Measurements from ENCODE around the gene ELFN1.

ELFN1 gene

DNA sequence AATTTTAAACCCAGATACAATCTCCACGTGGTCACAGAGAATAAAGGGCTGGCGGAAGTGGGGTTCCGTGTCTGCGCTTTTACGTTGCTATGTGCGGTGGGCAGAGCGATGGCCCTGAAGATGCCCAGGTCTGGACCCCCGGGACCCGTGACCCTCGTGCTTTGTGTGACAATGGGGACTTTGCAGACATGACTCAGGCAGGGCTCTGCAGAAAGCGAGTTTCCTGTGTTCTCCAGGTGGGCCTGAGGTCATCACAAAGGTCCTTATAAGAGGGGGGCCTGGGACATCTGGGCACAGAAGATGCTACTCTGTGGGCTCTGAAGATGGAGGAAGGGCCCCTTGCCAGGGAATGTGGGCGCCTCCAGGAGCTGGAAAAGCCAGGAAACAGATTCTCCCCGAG, 95.3 kb downstream of the ELFN1 start:
- TF ChIP-seq POLR2AphosphoS5 (IDR thresholded peaks at IDR 0.05; ENCODE audit: low read depth, low read length) = no peak
- no peak for TF ChIP-seq TAF1 (IDR thresholded peaks at IDR 0.05; ENCODE audit: borderline replicate concordance, low read depth, low read length)
- no peak for TF ChIP-seq POLR2A (IDR thresholded peaks at IDR 0.05; ENCODE audit: low read depth, low read length)
- no peak for FAIRE-seq
- DNase-seq (ENCODE audit: insufficient read length) = no peak

GRCh38 chr7:1767524-1767923, 97.4 kb downstream of the ELFN1 start:
- FAIRE-seq (no peak), DNase-seq (ENCODE audit: insufficient read length) (no peak)

GRCh38 chr7:1768832-1769231, 98.8 kb downstream of the ELFN1 start:
- no peak for DNase-seq (ENCODE audit: insufficient read length)

More at GRCh38 chr7:1767524-1767923, 97.4 kb downstream of the ELFN1 start:
- TF ChIP-seq POLR2A (IDR thresholded peaks at IDR 0.05; ENCODE audit: low read depth, low read length) (no peak), TAF1 (IDR thresholded peaks at IDR 0.05; ENCODE audit: borderline replicate concordance, low read depth, low read length) (no peak), POLR2AphosphoS5 (IDR thresholded peaks at IDR 0.05; ENCODE audit: low read depth, low read length) (no peak)

DNA sequence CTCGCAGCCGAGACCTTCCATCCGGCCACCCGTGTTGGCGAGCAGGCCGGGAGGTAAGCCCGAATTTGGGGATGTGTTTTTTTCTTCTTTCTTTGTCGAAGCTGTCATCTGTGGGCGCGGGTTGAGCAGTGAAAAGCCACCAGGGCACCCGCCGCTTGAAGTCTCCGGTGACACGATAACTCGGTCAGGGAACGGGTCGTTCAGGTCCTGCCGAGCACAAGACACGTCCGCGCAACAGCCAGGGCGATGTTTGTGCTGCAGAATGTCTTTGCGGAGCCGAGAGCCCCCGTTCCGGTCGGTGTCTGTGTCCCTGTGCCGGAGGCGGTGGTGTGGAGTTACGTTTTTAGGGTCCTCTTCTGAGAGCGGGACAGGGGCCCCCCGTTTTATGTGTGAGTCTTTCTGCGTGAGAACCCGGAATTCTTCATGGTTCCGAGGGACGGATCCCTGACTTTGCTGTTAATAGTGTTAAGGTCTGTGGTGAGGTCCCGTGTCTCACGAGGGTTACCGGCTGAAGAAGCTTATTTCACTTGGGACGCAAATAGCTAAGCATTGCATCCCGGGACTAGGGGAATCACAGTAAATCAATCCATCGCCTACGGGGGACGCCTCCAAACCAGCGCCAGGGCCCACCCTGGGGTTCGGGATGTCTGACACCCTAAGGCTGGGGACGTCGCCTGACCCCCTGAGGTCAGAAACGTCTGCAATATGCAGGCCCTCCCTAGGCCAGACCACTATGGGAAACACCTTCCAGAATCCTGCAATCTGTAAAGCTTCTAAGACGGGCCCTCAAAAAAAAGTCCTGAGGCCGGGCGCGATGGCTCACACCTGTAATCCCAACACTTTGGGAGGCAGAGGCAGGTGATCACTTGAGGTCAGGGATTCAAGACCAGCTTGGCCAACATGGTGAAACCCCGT, 99.5 kb downstream of the ELFN1 start:
- FAIRE-seq (no peak), DNase-seq (ENCODE audit: insufficient read length) (no peak)
- TF ChIP-seq POLR2AphosphoS5 (IDR thresholded peaks at IDR 0.05; ENCODE audit: low read depth, low read length) = no peak
- TF ChIP-seq TAF1 (IDR thresholded peaks at IDR 0.05; ENCODE audit: borderline replicate concordance, low read depth, low read length) = no peak
- no peak for TF ChIP-seq POLR2A (IDR thresholded peaks at IDR 0.05; ENCODE audit: low read depth, low read length)

More at GRCh38 chr7:1768832-1769231, 98.8 kb downstream of the ELFN1 start:
- no peak for FAIRE-seq
- TF ChIP-seq TAF1 (IDR thresholded peaks at IDR 0.05; ENCODE audit: borderline replicate concordance, low read depth, low read length) (no peak), POLR2AphosphoS5 (IDR thresholded peaks at IDR 0.05; ENCODE audit: low read depth, low read length) (no peak)

- no peak for FAIRE-seq
- no peak for DNase-seq (ENCODE audit: insufficient read length)
- TF ChIP-seq POLR2AphosphoS5 (IDR thresholded peaks at IDR 0.05; ENCODE audit: low read depth, low read length) = no peak
- no peak for TF ChIP-seq TAF1 (IDR thresholded peaks at IDR 0.05; ENCODE audit: borderline replicate concordance, low read depth, low read length)
- no peak for TF ChIP-seq POLR2A (IDR thresholded peaks at IDR 0.05; ENCODE audit: low read depth, low read length)
These were observed 100.3 kb downstream of the ELFN1 start for GRCh38 chr7:1770331-1770730.

DNA sequence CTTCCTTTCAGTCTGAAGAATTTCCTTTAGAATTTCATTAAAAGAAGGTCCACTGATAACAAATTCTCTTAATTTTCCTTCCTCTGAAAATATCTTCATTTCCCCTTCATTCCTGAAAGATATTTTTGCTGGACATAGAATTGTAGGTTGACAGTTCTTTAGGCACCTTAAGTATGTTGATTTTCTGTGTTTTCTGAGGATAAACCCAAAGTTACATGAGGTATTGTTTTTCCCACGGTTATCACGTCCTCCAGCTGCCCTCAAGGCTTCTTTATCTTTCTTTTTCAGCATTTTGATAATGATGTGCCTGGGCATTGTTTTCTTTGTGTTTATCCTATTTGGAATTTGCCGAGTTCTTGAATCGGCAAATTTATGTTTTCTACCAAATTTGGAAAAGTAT, 105.3 kb downstream of the ELFN1 start:
- FAIRE-seq (no peak), DNase-seq (ENCODE audit: insufficient read length) (no peak)
- TF ChIP-seq POLR2AphosphoS5 (IDR thresholded peaks at IDR 0.05; ENCODE audit: low read depth, low read length) (no peak), POLR2A (IDR thresholded peaks at IDR 0.05; ENCODE audit: low read depth, low read length) (no peak), TAF1 (IDR thresholded peaks at IDR 0.05; ENCODE audit: borderline replicate concordance, low read depth, low read length) (no peak)

DNA sequence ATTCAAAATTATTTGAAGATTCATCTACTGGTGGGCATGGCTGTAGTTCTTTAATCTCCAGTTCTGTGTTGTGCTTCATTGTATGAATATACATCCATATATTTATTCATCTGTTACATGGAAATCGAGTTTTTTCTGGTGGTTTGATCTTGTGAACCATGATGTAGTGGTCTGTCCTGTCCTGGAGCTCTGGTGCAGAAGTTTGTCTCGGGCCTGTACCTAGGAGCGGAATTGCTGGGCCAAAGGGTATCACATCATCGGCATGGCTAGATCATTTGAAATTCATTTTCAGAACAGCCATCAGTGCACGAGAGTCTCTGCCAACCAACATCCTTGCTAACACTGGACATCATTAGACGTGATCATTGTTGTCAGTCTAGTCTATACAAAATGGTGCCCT, 107.0 kb downstream of the ELFN1 start:
- TF ChIP-seq POLR2A (IDR thresholded peaks at IDR 0.05; ENCODE audit: low read depth, low read length) (no peak), POLR2AphosphoS5 (IDR thresholded peaks at IDR 0.05; ENCODE audit: low read depth, low read length) (no peak), TAF1 (IDR thresholded peaks at IDR 0.05; ENCODE audit: borderline replicate concordance, low read depth, low read length) (no peak)
- FAIRE-seq (no peak), DNase-seq (ENCODE audit: insufficient read length) (no peak)

GRCh38 chr7:1779445-1779844, 109.4 kb downstream of the ELFN1 start:
- DNase-seq (ENCODE audit: insufficient read length) = no peak

DNA sequence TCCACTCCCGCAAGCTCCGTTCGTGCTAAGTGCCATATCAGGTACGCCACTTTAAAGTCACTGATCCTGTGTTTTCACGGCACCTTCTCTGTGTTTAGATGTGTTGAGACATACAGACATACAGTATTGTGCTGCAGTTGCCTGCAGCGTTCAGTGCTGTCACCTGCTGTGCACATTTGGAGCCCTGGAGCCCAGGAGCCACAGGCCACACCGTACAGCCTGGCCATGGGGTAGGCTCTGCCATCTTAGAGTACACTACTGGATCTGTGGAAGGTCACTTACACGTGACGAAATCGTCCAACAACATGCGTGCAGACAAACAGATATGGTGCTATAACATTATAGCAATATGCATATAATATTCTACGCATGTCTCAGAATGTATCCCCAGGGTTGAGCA, 111.3 kb downstream of the ELFN1 start:
- no peak for DNase-seq (ENCODE audit: insufficient read length)
- FAIRE-seq = no peak
- no peak for TF ChIP-seq TAF1 (IDR thresholded peaks at IDR 0.05; ENCODE audit: borderline replicate concordance, low read depth, low read length)
- TF ChIP-seq POLR2A (IDR thresholded peaks at IDR 0.05; ENCODE audit: low read depth, low read length) = no peak
- no peak for TF ChIP-seq POLR2AphosphoS5 (IDR thresholded peaks at IDR 0.05; ENCODE audit: low read depth, low read length)

More at GRCh38 chr7:1779445-1779844, 109.4 kb downstream of the ELFN1 start:
- no peak for TF ChIP-seq POLR2A (IDR thresholded peaks at IDR 0.05; ENCODE audit: low read depth, low read length)
- no peak for TF ChIP-seq POLR2AphosphoS5 (IDR thresholded peaks at IDR 0.05; ENCODE audit: low read depth, low read length)
- TF ChIP-seq TAF1 (IDR thresholded peaks at IDR 0.05; ENCODE audit: borderline replicate concordance, low read depth, low read length) = no peak
- FAIRE-seq = no peak

GRCh38 chr7:1785839-1786238, 115.8 kb downstream of the ELFN1 start:
- DNase-seq (ENCODE audit: insufficient read length) (no peak), FAIRE-seq (no peak)
- TF ChIP-seq POLR2AphosphoS5 (IDR thresholded peaks at IDR 0.05; ENCODE audit: low read depth, low read length) (no peak), TAF1 (IDR thresholded peaks at IDR 0.05; ENCODE audit: borderline replicate concordance, low read depth, low read length) (no peak), POLR2A (IDR thresholded peaks at IDR 0.05; ENCODE audit: low read depth, low read length) (no peak)

- TF ChIP-seq POLR2A (IDR thresholded peaks at IDR 0.05; ENCODE audit: low read depth, low read length) (no peak), TAF1 (IDR thresholded peaks at IDR 0.05; ENCODE audit: borderline replicate concordance, low read depth, low read length) (no peak), POLR2AphosphoS5 (IDR thresholded peaks at IDR 0.05; ENCODE audit: low read depth, low read length) (no peak)
- DNase-seq (ENCODE audit: insufficient read length) (no peak), FAIRE-seq (no peak)
These were observed 117.2 kb downstream of the ELFN1 start for GRCh38 chr7:1787241-1787640.

GRCh38 chr7:1787681-1788235, 117.7 kb downstream of the ELFN1 start:
- DNase-seq (ENCODE audit: insufficient read length) = no peak
- no peak for FAIRE-seq
- no peak for TF ChIP-seq POLR2AphosphoS5 (IDR thresholded peaks at IDR 0.05; ENCODE audit: low read depth, low read length)
- no peak for TF ChIP-seq TAF1 (IDR thresholded peaks at IDR 0.05; ENCODE audit: borderline replicate concordance, low read depth, low read length)
- no peak for TF ChIP-seq POLR2A (IDR thresholded peaks at IDR 0.05; ENCODE audit: low read depth, low read length)
